H1 (cell line): ENCODE results near the gene SCAND1. TPM values are rescaled to one million over a fixed set of nuclear protein-coding genes. Genes with fewer than 3 reads are reported as not detected.

ENCODE experiments used
- CBX8 ChIP-seq: fragments of 300-800, 300-1000 bp; sonication (generic); IDR thresholded peaks from 2 replicates; pipeline ENCODE4 v1.7.1; 2016; ENCODE audit warnings: low read depth, low read length, borderline replicate concordance
- CTBP2 ChIP-seq: IDR thresholded peaks from 2 replicates; pipeline ENCODE4 v1.7.0; 2011; ENCODE audit warnings: borderline replicate concordance, mild to moderate bottlenecking, moderate library complexity, mixed read lengths, low read length; ENCODE audit not compliant: insufficient read depth, insufficient read length
- KDM4A ChIP-seq: IDR thresholded peaks from one replicate; pipeline ENCODE4 v1.7.1; 2012; ENCODE audit warnings: low read depth, mild to moderate bottlenecking, moderate library complexity, low read length, inconsistent platforms; ENCODE audit not compliant: severe bottlenecking
- PHF8 ChIP-seq: fragments of 200-600 bp; sonication (generic); conservative IDR thresholded peaks from 2 replicates; pipeline ENCODE4 v1.7.1; 2012; ENCODE audit warnings: low read depth, mild to moderate bottlenecking, inconsistent platforms, low read length, moderate library complexity
- POLR2AphosphoS5 ChIP-seq: IDR thresholded peaks from 2 replicates; pipeline ENCODE4 v1.6.1; 2011; ENCODE audit warnings: low read depth, low read length
- SP4 ChIP-seq: IDR thresholded peaks from 2 replicates; pipeline ENCODE4 v1.6.1; 2012; ENCODE audit warnings: low read length, inconsistent platforms
- TEAD4 ChIP-seq: IDR thresholded peaks from 2 replicates; pipeline ENCODE4 v1.6.1; 2012; ENCODE audit warnings: low read depth, low read length, inconsistent platforms, mixed read lengths
- polyA plus RNA-seq, 7 experiments: library from polyadenylated mRNA; depleted of rRNA in 3 of 7; stranded (reverse) in 5 of 7; unstranded in 2 of 7; fragments of >200 nt in 5 of 7; fragments of 200-250 nt in 2 of 7; gene quantifications; 1 replicate in 5 of 7; 2 replicates in 1 of 7; 4 replicates in 1 of 7; pipeline versions ENCODE4 v1.2.1 to v1.2.3, GENCODE V29; 2011 to 2013; ENCODE audit warnings: missing spikeins in 2 of 7, mixed read lengths in 2 of 7
- total RNA-seq: library from RNA; stranded (reverse); fragmentation: NEBNext Ultra II Directional; extraction: Animal tissue kit (Norgen Biotek cat#: 25700); gene quantifications from 2 replicates; pipeline ENCODE4 v1.2.1, GENCODE V29; 2021
- TF ChIP-seq, protein P1 (sequence below): IDR thresholded peaks from 2 replicates; pipeline ENCODE4 v1.6.1; 2011; ENCODE audit warnings: low read length, improper control_type of control experiment

SCAND1 gene
- total and polyA plus RNA-seq, 2 of the 8 experiments (the other 6 are each of a cell fraction or from before 2014, with no cell fraction given), result 73.1 to 83.7 TPM

DNA sequence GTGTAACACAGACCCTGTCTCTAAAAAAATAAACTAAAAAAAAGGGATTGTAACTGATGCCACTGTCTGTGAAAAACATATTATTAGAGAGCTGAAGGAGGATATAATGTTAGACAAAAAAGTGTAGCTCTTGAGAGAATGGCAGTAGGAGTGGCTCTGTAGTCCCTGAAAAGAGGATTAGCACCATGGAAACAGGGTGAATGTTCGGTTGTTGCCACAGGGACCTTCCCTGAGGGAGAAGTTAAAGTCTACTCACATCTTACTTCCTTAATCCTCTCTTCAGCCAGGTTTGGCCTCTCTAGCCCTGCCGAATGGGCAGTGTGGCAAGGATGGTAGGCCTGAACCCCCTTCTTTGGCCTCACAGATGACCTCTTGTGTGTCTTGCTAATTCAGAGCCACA is 12.1 kb downstream of the SCAND1 start (continued):
- TF ChIP-seq KDM4A (no peak), SP4 (no peak), PHF8 (no peak), CBX8 (no peak), TEAD4 (no peak), POLR2AphosphoS5 (no peak), CTBP2 (no peak)
- TF ChIP-seq, protein P1, sequence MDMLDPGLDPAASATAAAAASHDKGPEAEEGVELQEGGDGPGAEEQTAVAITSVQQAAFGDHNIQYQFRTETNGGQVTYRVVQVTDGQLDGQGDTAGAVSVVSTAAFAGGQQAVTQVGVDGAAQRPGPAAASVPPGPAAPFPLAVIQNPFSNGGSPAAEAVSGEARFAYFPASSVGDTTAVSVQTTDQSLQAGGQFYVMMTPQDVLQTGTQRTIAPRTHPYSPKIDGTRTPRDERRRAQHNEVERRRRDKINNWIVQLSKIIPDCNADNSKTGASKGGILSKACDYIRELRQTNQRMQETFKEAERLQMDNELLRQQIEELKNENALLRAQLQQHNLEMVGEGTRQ, result no peak
